SJSA1 (cell line): Measurements from ENCODE around the gene VEZF1. TPM values are rescaled to one million over a fixed set of nuclear protein-coding genes. Genes with fewer than 3 reads are reported as not detected.

Experiments
- DNase-seq, 2 experiments: peaks; one replicate each; pipeline ENCODE4 v3.0.0-alpha.2; 2015 to 2020; ENCODE audit warnings: low spot score in 2 of 2, low read depth in 1 of 2
- H3K27ac ChIP-seq: fragments of 250-450 bp; sonication (Bioruptor Pico); 2 replicates; pipeline ENCODE4 v1.5.1; 2020; ENCODE audit warnings: mild to moderate bottlenecking, moderate library complexity
- H3K27me3 ChIP-seq: fragments of 250-450 bp; sonication (Bioruptor Pico); replicated peaks from 2 replicates; pipeline ENCODE4 v1.5.1; 2020; ENCODE audit warnings: mild to moderate bottlenecking, moderate library complexity
- H3K36me3 ChIP-seq: fragments of 250-450 bp; sonication (Bioruptor Pico); 2 replicates; pipeline ENCODE4 v1.5.1; 2020; ENCODE audit warnings: mild to moderate bottlenecking
- H3K4me1 ChIP-seq: fragments of 250-450 bp; sonication (Bioruptor Pico); replicated peaks from 2 replicates; pipeline ENCODE4 v1.6.1; 2021; ENCODE audit warnings: mild to moderate bottlenecking
- H3K4me3 ChIP-seq: fragments of 250-450 bp; sonication (Bioruptor Pico); 2 replicates; pipeline ENCODE4 v1.5.1; 2020; ENCODE audit warnings: mild to moderate bottlenecking
- H3K9me3 ChIP-seq: fragments of 250-450 bp; sonication (Bioruptor Pico); replicated peaks from 2 replicates; pipeline ENCODE4 v1.5.1; 2020; ENCODE audit warnings: mild to moderate bottlenecking
- total RNA-seq: library from RNA; depleted of rRNA; stranded (reverse); fragments of >200 nt; shearing (Covaris generic); gene quantifications from 2 replicates; pipeline ENCODE4 v1.2.3, GENCODE V29; 2014; rRNA removed

Gene VEZF1
- total RNA-seq, result 50.7 and 116 TPM in 2 replicates

- H3K4me3 ChIP-seq, result peak within 1 kb of the TSS; percentile 82
- peaks cover 53% of the 10 kb centered on the region for H3K36me3 ChIP-seq
- peak within 1 kb of the TSS; percentile 91 for H3K27ac ChIP-seq
- DNase-seq, result peak; percentile 87 to 90
- H3K27me3 ChIP-seq, result no peaks in the 10 kb centered on the region
- H3K4me1 ChIP-seq, result peaks cover 52% of the 10 kb centered on the region
- no peaks in the 10 kb centered on the region for H3K9me3 ChIP-seq
These were observed at the start of gene VEZF1 for GRCh38 chr17:57987581-57988300. TSS of gene VEZF1 (minus strand) at chr17:57988254. CDS start at chr17:57988111, 143 bp downstream.

- H3K9me3 ChIP-seq, result no peaks in the 10 kb centered on the region
- no peaks in the 10 kb centered on the region for H3K4me1 ChIP-seq
- peaks cover 27% of the 10 kb centered on the region for H3K27me3 ChIP-seq
- DNase-seq, result no peak
- H3K27ac ChIP-seq, result no peak overlapping the region
- no peaks in the 10 kb centered on the region for H3K36me3 ChIP-seq
- H3K4me3 ChIP-seq, result no peak overlapping the region
These were observed 44.8 kb upstream of the VEZF1 start for GRCh38 chr17:58032691-58033415.

- Histone ChIP-seq H3K4me1 (no peaks in the 10 kb centered on the region), H3K36me3 (no peaks in the 10 kb centered on the region), H3K9me3 (no peaks in the 10 kb centered on the region), H3K4me3 (no peak overlapping the region), H3K27me3 (peaks cover 26% of the 10 kb centered on the region), H3K27ac (no peak overlapping the region)
- no peak for DNase-seq
These were observed 40.5 kb upstream of the VEZF1 start for GRCh38 chr17:58028578-58028977.

GRCh38 chr17:58020401-58020800 lies 32.3 kb upstream of the VEZF1 start:
- Histone ChIP-seq H3K9me3 (no peaks in the 10 kb centered on the region), H3K27ac (no peak overlapping the region), H3K27me3 (peaks cover 18% of the 10 kb centered on the region)

GRCh38 chr17:58019521-58019920 lies 31.5 kb upstream of the VEZF1 start:
- Histone ChIP-seq H3K27me3 (peaks cover 14% of the 10 kb centered on the region), H3K4me1 (no peaks in the 10 kb centered on the region), H3K27ac (no peak overlapping the region), H3K4me3 (no peak overlapping the region), H3K36me3 (no peaks in the 10 kb centered on the region), H3K9me3 (no peaks in the 10 kb centered on the region)
- no peak for DNase-seq

More at GRCh38 chr17:58020401-58020800, 32.3 kb upstream of the VEZF1 start:
- Histone ChIP-seq H3K4me1 (no peaks in the 10 kb centered on the region), H3K4me3 (no peak overlapping the region), H3K36me3 (no peaks in the 10 kb centered on the region)
- no peak for DNase-seq

GRCh38 chr17:58019039-58019438 lies 31.0 kb upstream of the VEZF1 start:
- Histone ChIP-seq H3K4me1 (no peaks in the 10 kb centered on the region), H3K9me3 (no peaks in the 10 kb centered on the region), H3K36me3 (no peaks in the 10 kb centered on the region), H3K4me3 (no peak overlapping the region), H3K27me3 (peaks cover 14% of the 10 kb centered on the region), H3K27ac (no peak overlapping the region)
- DNase-seq, result no peak

- peaks cover 18% of the 10 kb centered on the region for H3K36me3 ChIP-seq
- H3K27me3 ChIP-seq, result no peaks in the 10 kb centered on the region
- no peak for DNase-seq
- no peak overlapping the region for H3K27ac ChIP-seq
- H3K4me1 ChIP-seq, result peaks cover 11% of the 10 kb centered on the region
- no peak overlapping the region for H3K4me3 ChIP-seq
- no peaks in the 10 kb centered on the region for H3K9me3 ChIP-seq
These were observed 22.2 kb upstream of the VEZF1 start for GRCh38 chr17:58010067-58010799.

GRCh38 chr17:58007781-58008706 lies 20.0 kb upstream of the VEZF1 start:
- H3K4me1 ChIP-seq, result peaks cover 31% of the 10 kb centered on the region
- no peaks in the 10 kb centered on the region for H3K9me3 ChIP-seq
- H3K36me3 ChIP-seq, result peaks cover 40% of the 10 kb centered on the region
- peak overlapping the region; percentile 77 for H3K4me3 ChIP-seq
- H3K27ac ChIP-seq, result peak overlapping the region; percentile 95
- H3K27me3 ChIP-seq, result no peaks in the 10 kb centered on the region
- no peak for DNase-seq

- peaks cover 49% of the 10 kb centered on the region for H3K36me3 ChIP-seq
- no peaks in the 10 kb centered on the region for H3K27me3 ChIP-seq
- peak within 1 kb of the TSS; percentile 95 for H3K27ac ChIP-seq
- H3K4me1 ChIP-seq, result peaks cover 35% of the 10 kb centered on the region
- H3K9me3 ChIP-seq, result no peaks in the 10 kb centered on the region
- peak; percentile 99 to 100 for DNase-seq
- peak within 1 kb of the TSS; percentile 77 for H3K4me3 ChIP-seq
These were observed 19.1 kb upstream of the VEZF1 start, which contains the start of gene SRSF1 for GRCh38 chr17:58006924-58007780. TSS of gene SRSF1 (minus strand) at chr17:58007246. CDS start at chr17:58007137, 109 bp downstream.

- DNase-seq, result peak; percentile 89 to 92
- H3K36me3 ChIP-seq, result peaks cover 55% of the 10 kb centered on the region
- H3K9me3 ChIP-seq, result no peaks in the 10 kb centered on the region
- peak overlapping the region; percentile 95 for H3K27ac ChIP-seq
- peak overlapping the region; percentile 77 for H3K4me3 ChIP-seq
- peaks cover 37% of the 10 kb centered on the region for H3K4me1 ChIP-seq
- H3K27me3 ChIP-seq, result no peaks in the 10 kb centered on the region
These were observed 18.5 kb upstream of the VEZF1 start for GRCh38 chr17:58006560-58006923.

GRCh38 chr17:58005728-58006559 lies 17.9 kb upstream of the VEZF1 start:
- peaks cover 61% of the 10 kb centered on the region for H3K36me3 ChIP-seq
- no peaks in the 10 kb centered on the region for H3K9me3 ChIP-seq
- peaks cover 37% of the 10 kb centered on the region for H3K4me1 ChIP-seq
- no peaks in the 10 kb centered on the region for H3K27me3 ChIP-seq
- H3K4me3 ChIP-seq, result peak overlapping the region; percentile 77
- DNase-seq, result no peak
- H3K27ac ChIP-seq, result peak overlapping the region; percentile 95
